ENCODE results near the gene POLR2L.

GRCh38 chr11:794013-794765, 48.1 kb downstream of the POLR2L start:
- TF ChIP-seq, protein P1, sequence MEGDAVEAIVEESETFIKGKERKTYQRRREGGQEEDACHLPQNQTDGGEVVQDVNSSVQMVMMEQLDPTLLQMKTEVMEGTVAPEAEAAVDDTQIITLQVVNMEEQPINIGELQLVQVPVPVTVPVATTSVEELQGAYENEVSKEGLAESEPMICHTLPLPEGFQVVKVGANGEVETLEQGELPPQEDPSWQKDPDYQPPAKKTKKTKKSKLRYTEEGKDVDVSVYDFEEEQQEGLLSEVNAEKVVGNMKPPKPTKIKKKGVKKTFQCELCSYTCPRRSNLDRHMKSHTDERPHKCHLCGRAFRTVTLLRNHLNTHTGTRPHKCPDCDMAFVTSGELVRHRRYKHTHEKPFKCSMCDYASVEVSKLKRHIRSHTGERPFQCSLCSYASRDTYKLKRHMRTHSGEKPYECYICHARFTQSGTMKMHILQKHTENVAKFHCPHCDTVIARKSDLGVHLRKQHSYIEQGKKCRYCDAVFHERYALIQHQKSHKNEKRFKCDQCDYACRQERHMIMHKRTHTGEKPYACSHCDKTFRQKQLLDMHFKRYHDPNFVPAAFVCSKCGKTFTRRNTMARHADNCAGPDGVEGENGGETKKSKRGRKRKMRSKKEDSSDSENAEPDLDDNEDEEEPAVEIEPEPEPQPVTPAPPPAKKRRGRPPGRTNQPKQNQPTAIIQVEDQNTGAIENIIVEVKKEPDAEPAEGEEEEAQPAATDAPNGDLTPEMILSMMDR (IDR thresholded peaks at IDR 0.05): no peak
- no peak for TF ChIP-seq POLR2A (IDR thresholded peaks at IDR 0.05)

Measured in uterus (tissue), 2 donors.